Measurements from ENCODE around the gene KIRREL3. TPM values are rescaled to one million over a fixed set of nuclear protein-coding genes. Genes with fewer than 3 reads are reported as not detected.

KIRREL3 gene
- total RNA-seq, 1 donor from 2014 or later, result 0.82 TPM

DNA sequence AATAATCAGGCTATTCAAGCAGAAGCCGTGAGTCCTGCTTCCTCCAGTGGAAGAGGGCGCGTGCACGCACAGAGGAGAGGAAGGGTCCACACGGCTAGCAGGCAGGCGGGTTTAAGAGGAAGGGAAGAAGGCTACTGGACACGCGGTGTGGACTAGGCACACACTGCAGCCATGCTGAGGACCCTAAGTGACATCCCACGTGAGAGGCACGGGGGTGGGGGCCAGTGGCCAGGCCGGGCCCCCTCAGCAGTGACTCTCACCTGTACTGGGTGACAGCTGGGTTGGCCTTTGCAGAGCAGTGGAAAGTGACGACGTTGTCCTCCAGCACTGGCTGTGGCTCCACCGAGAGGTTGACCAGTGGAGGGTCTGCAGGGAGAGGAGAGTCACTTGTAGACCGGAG, 544.5 kb downstream of the KIRREL3 start:
- H3K27ac Mint-ChIP-seq (ENCODE audit: unreplicated experiment), result peak overlapping the region; percentile 24
- no peak overlapping the region for H3K4me3 Mint-ChIP-seq
- no peaks in the 10 kb centered on the region for H3K36me3 Mint-ChIP-seq (ENCODE audit: low read depth)
- H3K9me3 Mint-ChIP-seq, result peaks cover 4% of the 10 kb centered on the region
- H3K27me3 Mint-ChIP-seq (ENCODE audit: low read depth), result no peaks in the 10 kb centered on the region
- TF ChIP-seq, protein P1, sequence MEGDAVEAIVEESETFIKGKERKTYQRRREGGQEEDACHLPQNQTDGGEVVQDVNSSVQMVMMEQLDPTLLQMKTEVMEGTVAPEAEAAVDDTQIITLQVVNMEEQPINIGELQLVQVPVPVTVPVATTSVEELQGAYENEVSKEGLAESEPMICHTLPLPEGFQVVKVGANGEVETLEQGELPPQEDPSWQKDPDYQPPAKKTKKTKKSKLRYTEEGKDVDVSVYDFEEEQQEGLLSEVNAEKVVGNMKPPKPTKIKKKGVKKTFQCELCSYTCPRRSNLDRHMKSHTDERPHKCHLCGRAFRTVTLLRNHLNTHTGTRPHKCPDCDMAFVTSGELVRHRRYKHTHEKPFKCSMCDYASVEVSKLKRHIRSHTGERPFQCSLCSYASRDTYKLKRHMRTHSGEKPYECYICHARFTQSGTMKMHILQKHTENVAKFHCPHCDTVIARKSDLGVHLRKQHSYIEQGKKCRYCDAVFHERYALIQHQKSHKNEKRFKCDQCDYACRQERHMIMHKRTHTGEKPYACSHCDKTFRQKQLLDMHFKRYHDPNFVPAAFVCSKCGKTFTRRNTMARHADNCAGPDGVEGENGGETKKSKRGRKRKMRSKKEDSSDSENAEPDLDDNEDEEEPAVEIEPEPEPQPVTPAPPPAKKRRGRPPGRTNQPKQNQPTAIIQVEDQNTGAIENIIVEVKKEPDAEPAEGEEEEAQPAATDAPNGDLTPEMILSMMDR (conservative IDR thresholded peaks at IDR 0.05), result no peak
- DNase-seq (ENCODE audit: low read depth, low spot score), result no peak
- H3K4me1 Mint-ChIP-seq, result peaks cover 19% of the 10 kb centered on the region

DNA sequence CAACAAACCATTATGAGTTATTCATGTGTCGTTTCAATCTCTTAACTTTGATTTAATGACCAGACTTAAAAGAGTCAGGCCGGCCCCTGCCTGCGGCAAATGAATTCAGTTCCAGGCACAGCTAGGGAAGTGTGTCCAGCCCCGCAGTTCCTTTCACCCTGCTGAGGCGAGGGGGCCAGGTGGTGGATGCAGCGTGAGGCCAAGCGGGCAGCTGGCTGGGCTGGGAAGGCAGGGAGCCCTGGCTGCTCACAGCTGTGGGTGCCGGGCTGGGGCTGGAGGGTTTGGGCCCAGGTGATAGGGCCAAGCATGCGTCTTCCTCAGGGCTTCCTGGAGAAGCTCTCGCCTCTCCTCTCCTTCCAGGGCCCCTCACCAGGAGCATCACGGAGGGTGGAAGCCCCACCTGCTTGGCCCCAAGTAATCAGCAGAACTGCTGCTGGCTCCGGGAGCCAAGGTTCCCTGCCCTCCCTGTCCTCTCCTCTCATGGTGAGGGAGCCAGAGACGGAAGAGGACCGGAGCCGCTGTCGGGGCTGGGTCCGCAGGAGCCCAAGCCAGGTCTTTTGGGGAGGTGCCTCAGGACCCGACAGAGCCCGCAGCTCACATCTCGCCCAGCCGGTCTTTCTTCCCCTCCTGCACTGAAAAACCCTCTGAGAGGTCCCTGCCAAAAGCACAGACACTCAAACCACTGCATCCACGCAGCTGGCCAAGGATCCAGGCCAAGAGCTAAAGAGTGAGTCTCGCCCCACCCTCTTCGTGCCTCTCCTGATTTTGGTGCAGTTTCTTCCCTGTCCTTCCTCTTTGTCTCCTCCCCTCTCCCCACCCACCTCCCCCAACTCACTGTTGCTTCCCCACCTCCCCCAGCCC, 548.1 kb downstream of the KIRREL3 start:
- no peaks in the 10 kb centered on the region for H3K27me3 Mint-ChIP-seq (ENCODE audit: low read depth)
- peaks cover 30% of the 10 kb centered on the region for H3K4me1 Mint-ChIP-seq
- no peak for DNase-seq (ENCODE audit: low read depth, low spot score)
- no peak overlapping the region for H3K27ac Mint-ChIP-seq (ENCODE audit: unreplicated experiment)
- TF ChIP-seq, protein P1 (conservative IDR thresholded peaks at IDR 0.05), result no peak
- no peak overlapping the region for H3K4me3 Mint-ChIP-seq
- H3K9me3 Mint-ChIP-seq, result peaks cover 13% of the 10 kb centered on the region
- H3K36me3 Mint-ChIP-seq (ENCODE audit: low read depth), result peaks cover 6% of the 10 kb centered on the region

DNA sequence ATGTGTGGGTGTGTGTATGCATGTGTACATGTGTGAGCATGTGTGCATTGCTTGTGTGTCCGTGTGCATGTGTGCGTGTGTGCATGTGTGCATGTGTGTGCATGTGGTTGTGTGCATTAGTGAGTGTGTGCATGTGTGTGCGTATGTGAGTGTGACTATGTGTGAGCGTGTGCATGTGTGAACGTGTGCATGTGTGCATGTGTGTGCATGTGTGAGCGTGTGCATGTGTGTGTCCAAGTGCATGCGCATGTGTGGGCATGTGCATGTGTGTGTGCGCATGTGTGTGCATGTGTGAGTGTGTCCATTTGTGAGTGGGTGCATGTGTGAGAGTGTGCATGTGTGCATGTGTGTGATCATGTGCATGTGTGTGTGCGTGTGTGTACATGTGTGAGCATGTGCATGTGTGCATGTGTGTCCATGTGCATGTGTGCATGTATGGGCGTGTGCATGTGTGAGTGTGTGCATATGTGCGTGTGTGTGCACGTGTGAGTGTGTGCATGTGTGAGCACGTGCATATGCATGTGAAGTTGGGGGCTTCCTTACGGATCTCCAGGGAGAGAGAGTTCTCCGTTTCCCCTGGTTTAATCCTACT, 549.3 kb downstream of the KIRREL3 start:
- Mint-ChIP-seq H3K27ac (ENCODE audit: unreplicated experiment) (no peak overlapping the region), H3K27me3 (ENCODE audit: low read depth) (no peaks in the 10 kb centered on the region), H3K36me3 (ENCODE audit: low read depth) (peaks cover 6% of the 10 kb centered on the region), H3K4me3 (no peak overlapping the region), H3K4me1 (peaks cover 30% of the 10 kb centered on the region), H3K9me3 (peaks cover 13% of the 10 kb centered on the region)
- TF ChIP-seq, protein P1 (conservative IDR thresholded peaks at IDR 0.05), result no peak
- DNase-seq (ENCODE audit: low read depth, low spot score), result no peak

DNA sequence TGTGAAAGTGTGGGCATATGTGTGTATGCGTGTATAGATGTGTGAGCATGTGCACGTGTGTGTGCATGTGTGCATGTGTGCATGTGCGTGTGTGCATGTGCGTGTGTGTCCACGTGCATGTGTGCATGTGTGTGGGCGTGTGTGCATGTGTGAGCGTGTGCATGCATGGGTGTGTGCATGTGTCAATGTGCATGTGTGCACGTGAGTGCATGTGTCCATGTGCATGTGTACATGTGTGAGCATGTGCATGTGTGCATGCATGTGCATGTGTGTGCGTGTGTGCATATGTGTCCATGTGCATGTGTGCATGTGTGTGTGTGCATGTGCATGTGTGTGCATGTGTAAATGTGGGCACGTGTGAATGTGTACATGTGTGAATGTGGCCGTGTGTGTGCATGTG, 549.8 kb downstream of the KIRREL3 start:
- DNase-seq (ENCODE audit: low read depth, low spot score), result no peak
- Mint-ChIP-seq H3K27me3 (ENCODE audit: low read depth) (no peaks in the 10 kb centered on the region), H3K36me3 (ENCODE audit: low read depth) (peaks cover 6% of the 10 kb centered on the region), H3K4me3 (no peak overlapping the region), H3K4me1 (peaks cover 30% of the 10 kb centered on the region), H3K27ac (ENCODE audit: unreplicated experiment) (no peak overlapping the region), H3K9me3 (peaks cover 13% of the 10 kb centered on the region)
- TF ChIP-seq, protein P1 (conservative IDR thresholded peaks at IDR 0.05), result no peak

DNA sequence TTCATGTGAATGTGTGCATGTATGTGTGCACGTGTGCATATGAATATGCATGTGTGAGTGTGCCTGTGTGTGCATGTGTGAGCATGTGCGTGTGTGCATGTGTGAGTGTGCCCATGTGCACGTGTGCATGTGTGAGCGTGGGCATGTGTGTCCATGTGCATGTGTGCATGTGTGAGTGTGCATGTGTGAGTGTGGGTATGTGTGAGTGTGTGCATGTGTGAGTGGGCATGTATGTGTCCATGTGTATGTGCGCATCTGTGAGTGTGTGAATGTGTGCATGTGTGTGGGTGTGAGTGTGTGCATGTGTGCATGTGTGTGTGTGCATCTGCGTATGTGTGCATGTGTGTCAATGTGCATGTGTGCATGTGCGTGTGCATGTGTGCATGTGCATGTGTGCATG, 550.4 kb downstream of the KIRREL3 start:
- DNase-seq (ENCODE audit: low read depth, low spot score), result no peak
- peaks cover 6% of the 10 kb centered on the region for H3K36me3 Mint-ChIP-seq (ENCODE audit: low read depth)
- peaks cover 30% of the 10 kb centered on the region for H3K4me1 Mint-ChIP-seq
- TF ChIP-seq, protein P1 (conservative IDR thresholded peaks at IDR 0.05), result no peak
- H3K27me3 Mint-ChIP-seq (ENCODE audit: low read depth), result no peaks in the 10 kb centered on the region
- H3K9me3 Mint-ChIP-seq, result peaks cover 13% of the 10 kb centered on the region
- no peak overlapping the region for H3K27ac Mint-ChIP-seq (ENCODE audit: unreplicated experiment)
- no peak overlapping the region for H3K4me3 Mint-ChIP-seq

Data from neural crest cell (in vitro differentiated cells).